CD4-positive, alpha-beta T cell treated with Interleukin-21 for 1 hour (primary cell): ENCODE data around the gene UPK3BL2.
"Not testable (repeated sequence)": the region's sequence is repeated elsewhere in the genome, so short reads cannot be mapped to it uniquely, and the experiment has no call there.

Experiments
- DNase-seq: peaks from one replicate; pipeline ENCODE4 v3.0.0-alpha.2; 2020

Gene UPK3BL2

DNA sequence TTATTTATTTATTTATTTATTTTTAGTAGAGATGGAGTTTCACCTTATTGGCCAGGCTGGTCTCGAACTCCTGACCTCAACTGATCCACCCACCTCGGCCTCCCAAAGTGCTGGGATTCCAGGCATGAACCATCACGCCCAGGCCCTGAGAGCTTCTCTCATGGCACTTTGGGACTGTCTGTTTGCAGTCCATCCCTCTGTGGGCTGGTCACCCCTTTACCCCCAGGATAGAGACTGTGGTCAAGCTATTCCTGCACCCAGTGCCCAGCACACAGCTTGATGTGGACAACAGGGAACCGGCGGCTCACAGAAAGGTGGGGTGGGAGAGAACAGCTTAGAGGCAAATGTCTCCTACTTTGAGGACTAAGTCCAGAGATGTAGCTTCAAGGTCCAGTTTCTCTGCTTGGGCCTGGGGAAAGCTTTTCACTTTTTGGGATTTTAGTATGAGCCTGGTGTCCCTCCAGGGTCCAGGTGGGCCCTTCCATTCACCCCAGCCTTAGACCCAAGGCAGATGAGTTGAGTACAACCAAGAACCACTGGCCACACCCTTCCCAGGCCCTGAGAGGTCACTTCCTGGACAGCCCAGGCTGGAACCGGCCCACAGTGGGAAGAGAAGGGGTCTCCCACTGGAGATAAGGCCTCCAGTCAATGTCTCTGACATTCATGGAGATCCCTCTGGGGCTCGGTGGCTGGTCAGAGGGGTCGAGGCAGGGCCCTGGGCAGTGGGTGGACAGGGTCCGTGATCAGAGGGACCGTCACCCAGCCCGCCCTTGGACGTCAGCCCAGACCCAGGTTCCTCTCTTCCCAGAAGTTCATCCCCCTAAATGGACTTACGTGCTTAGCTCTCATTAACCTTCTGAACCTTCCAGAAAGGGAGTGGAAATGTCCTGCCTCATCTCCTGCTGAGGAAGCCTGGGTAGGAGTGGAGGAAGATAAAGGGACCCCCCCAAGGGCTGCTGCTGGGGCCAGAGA is 15.4 kb downstream of the UPK3BL2 start:
- not testable (repeated sequence) for DNase-seq

DNA sequence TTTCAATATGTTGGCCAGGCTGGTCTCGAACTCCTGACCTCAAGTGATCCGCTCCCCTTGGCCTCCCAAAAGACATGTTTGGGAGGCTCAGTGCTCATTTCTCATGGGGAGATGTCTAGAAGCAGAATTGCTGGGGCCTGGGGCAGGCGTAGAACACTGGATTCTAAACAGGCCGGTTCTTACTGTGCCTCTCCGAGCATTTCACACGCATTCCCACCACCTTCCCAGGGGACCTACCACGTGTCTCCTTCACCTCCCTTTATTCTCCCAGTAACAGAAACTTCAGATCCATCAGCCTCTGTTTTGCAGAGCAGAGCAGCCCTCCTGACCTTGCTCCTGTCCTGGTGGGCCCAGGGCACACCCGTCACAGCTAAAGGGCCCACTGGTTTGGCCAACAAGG is 16.3 kb downstream of the UPK3BL2 start:
- DNase-seq: not testable (repeated sequence)

DNA sequence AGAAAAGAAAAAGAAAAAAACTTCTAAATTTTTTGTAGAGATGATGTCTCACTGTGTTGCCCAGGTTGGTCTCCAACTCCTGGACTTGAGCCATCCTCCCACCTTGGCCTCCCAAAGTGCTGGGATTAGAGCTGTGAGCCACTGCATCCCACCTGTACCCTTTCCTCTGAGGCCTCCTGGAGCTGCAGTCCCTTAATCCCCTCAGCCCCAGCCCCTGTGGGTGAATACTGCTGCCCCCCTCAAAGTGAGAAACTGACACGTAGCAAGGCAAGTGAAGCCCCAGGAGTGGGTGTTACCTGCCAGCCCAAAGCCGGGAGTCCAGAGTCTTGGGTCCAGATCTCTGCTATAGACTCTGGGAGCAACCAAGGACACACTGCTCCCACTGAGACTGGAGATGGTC is 18.7 kb downstream of the UPK3BL2 start:
- not testable (repeated sequence) for DNase-seq

DNA sequence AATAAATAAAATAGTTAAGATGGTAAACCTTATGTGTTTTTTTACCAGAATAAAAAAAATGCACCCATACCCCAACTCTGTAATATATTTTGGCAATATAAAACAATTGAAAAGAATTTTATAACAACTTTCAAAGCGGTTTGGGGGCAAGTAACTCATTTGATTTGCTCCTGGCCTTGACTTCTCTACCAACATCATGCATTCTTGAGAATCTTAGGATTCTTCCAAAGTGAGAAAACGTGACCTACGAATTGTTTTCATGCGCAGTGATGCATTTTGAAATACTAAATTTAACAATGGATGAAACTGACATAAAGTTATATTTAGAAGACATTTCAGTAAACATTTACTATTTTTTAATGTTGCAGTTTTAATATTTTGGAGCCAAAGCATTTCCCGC is 22.7 kb downstream of the UPK3BL2 start:
- DNase-seq: not testable (repeated sequence)

DNA sequence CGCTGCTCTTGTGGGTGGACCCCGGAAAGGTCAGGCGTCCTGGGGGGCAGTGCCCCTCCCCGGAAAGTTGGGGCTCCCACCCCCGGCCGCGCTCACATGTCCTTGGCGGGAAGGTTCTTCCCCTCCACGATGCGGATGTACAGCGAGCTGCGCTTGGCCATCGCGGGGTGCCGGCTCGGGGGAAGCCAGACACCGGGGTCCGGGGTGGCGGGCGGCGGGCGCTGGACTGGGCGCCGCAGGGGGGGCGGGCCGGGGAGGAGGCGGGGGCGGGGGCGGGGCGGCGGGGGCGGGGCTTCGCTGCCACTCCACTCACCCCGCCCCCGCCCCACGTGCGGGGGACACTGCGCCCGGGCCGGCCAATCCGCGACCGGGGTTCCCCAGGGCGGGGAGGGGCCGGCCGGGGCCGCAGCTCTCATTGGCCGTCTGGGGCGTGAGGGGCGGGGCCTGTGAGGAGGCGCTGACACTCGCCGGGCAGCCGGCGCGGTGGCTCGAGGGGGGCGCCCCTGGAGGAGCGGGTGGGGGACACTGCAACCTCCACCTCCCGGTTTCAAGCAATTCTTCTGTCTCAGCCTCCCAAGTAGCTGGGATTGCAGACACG is 25.8 kb downstream of the UPK3BL2 start, which contains the start of gene RASA4B:
RASA4B (minus strand) TSS at position 228 of the 598 bp plus-strand sequence; CDS start at position 161, 67 bp downstream.
- DNase-seq: peak; percentile 40

DNA sequence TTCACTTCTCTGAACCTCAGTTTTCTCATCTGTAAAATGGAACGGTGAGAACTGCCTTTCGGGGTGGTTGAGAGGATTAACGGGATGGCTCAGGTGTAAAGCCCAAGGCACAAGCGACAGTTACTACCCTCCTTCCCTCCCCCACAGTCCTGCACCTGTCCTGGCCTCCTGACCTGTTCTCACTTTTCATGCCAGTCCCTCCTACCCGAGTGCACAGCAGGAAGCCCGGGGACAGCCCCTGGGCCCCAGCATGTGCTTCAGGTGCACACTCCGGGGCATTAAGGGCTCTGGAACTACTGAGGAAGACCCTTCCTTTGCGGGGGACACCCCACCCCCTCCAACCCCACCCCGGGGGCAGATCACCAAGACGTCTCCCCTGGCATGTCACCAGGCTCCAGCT is 26.5 kb downstream of the UPK3BL2 start:
- not testable (repeated sequence) for DNase-seq

DNA sequence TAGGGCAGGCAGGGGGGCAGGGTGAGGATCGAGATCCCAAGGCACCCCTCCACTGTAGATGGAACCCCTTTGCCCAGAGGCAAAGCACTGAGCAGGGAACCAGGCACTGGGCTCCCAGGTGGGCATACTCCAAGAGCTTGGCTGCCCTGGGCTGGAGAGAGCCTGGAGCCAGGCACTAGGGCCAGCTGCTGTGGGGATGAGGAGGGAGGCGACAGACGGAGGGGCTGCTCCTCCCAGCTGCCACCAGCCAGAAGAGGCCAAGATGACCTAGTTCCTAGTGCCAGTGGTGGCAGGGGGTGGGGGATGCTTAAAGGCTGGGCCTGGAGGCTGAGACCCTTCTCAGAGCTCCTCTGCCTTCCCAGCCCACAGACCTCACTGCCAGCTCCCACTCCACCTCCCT is 27.6 kb downstream of the UPK3BL2 start:
- DNase-seq: not testable (repeated sequence)

DNA sequence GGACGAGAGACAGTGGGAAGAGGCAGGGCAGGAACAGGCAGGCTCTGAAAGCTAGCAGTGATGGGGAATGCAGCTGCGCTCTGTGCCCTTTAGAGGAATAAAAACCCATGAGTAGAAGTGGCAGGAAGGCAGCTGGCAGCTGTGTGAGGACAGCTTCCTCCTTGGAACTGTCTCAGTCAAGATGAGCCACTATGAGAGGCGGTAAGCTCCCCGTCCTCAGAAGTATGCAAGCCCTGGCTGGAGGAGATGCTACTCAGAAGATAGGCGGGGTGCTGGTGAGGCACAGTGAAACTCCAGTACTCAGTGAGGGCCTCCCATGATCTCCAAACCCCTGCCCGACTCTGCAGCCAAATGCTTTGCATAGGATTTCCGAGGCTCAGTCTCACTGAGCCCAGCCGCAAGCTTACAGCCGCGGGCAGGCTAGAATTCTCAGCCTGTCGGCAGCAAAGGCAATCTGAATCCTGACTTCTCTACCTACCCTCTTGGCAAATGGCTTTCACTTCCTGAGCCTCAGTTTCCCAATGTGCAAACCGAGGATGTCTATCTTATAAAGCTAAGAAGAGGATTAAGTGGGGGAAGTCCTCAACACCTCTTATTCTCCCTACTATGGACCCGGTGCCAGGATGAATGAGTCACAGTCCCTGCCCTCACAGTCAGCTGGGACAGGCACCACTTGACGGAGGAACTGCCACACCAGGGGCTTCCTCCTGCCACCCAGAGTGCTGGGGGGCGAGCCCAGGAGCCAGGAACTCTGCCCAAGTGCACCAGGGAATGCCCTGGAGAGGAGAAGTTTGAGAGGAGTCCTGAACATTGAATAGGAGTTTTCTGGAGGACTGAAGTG is 28.4 kb downstream of the UPK3BL2 start:
- not testable (repeated sequence) for DNase-seq

DNA sequence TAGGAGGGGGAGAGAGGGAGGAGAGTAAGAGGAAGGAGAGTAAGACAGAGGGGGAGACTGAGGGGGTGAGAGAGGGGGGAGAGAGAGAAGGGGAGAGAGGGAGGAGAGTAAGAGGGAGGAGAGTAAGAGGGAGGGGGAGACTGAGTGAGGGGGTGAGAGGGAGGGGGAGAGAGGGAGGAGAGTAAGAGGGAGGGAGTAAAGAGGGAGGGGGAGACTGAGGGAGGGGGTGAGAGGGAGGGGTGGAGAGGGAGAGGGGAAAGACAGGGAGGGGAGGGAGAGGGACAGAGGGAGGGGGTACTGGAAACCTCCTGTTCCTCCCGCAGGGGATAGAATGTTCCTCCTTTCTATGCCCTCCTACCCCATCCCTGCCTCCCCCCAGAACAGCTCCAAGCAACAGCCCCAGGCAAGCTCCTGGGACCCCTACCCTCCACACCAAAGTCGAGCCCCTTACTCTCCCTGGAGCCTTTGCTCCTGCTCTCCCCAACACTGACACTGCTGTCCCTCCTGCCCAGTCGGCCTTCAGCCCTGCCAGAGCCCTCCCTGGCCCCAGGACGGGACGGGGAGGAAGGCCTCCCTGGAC is 30.8 kb downstream of the UPK3BL2 start:
- peak; percentile 39 for DNase-seq

DNA sequence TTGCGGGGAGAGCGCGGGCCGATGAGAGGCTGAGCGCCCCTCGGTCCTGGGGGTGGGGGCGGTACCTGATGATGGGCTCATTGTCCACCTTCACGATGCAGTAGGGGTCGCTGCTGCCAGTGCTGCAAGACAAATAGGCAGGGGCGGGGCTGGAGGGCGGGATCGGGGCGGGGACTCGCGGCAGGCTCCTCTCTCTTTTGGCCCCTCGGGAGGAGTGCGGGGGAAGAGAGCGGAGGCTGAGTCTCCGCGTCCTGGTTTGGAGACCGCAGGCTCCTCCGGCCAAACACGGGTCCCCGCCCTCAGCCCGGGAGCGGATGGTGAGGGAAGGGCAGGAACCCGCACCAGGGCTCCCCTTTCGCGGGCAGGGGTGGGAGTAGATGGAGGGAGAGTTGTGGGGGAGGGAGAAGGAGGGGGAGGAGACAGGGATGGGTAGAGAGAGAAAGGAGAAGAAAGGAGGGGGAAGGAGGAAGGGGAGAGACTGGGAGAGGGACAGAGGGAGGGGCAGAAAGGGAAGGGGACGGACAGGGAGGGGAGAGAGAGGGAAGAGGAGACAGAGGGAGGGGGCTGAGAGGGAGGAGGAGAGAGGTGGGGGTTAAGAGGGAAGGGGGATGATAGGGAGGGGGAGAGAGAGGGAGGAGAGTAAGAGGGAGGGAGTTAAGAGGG is 31.5 kb downstream of the UPK3BL2 start:
- not testable (repeated sequence) for DNase-seq

DNA sequence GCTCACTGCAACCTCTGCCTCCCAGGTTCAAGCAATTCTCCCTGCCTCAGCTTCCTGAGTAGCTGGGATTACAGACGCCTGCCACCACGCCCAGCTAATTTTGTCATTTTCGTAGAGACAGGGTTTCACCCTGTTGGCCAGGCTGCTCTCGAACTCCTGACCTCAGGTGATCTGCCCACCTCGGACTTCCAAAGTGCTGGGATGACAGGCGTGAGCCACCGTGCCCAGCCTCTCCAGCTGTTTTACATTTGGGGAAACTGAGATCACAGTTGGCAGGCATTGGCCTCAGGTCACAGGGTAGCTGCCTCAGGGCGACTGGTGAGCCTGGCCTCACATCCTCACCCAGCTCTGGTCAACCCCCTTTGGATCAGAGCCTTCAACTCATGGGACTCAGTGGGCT is 32.9 kb downstream of the UPK3BL2 start:
- not testable (repeated sequence) for DNase-seq

DNA sequence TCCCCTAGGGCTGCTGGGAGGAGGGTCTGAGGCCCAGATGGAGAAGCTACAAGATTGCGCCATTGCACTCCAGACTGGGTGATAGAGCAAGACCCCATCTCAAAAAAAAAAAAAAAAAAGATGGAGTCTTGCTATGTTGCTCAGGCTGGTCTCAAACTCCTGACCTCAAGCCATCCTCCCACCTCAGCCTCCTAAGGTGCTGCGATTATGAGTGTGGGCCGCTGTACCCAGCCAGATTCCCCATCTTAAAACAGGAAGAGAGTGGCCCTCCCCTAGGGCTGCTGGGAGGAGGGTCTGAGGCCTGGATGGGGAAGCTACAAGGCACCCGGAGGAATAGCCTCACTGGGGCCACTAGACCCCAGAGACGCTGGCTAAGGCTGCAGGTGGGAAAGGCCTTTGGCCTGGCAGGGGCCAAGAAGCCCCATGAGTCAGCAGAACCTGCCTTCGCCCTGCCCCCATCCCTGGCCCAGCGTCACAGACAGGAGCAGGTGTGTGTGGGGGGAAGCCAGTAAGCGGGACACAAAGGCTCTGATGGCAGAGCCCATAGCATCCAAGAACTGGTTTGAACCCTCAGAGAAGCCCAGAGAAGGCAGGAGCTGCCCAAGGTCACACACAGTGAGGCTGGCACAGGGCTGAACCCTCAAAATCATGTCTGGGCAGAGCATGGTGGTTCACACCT is 35.9 kb downstream of the UPK3BL2 start:
- not testable (repeated sequence) for DNase-seq

DNA sequence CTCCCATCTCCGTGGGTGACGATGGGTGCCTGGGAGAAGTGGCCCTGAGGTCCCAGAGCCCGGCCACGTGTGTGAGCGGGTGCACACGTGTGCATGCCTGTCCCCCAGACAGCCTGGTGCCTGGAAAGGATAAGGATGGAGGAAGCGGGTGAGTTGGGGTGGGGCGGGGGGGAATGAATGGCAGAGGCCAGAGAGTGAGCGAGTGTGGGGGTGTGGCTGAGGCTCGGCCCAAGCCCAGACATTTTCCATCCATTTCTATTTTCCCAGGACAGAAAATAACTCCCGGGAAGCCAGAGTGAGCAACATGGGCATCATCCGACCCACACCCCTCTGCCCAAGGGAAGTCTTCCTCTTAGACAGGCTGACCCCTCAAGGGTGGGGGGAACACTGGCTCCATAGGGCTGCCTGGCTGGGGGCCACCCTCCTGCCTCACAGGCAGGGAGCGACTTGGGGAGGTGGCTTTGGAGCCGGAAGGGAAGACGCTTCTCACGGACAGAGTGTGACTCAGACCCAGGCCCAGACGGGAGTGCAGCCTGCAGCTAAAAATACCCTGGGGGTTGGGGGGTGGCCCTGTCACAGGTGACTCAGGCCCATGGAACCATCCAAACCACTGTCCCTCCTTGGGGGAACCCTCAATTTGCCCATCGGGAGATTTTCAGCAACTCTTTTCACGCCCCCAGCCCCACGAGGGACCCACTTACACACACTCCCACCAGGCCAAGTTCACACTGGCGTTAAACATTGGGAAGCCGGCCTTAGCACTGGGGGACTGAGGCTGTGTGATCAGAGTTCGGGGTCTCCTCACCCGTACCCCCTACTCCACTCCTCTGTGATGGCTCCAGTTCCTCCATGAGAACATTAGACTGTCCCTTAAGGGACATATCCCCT is 38.0 kb downstream of the UPK3BL2 start:
- not testable (repeated sequence) for DNase-seq

DNA sequence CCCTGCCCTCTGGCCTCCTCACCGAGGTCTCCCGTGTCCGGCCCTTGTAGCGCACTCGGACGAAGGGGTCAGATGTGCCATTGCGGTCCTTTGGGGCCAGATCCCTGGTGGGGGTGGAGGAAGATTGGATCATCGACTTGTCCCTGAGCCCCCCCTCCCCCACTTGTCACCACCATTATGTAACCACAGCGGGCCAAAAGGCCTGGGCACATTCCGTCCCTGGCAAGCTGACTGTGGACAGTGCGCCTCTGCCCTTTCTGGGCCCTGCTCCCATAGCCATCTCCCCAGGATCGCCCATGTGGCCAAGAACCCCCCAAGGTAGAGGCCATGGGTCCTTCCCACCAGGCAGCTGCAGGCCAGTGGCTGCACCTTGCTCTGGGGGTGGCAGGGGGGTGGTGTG is 40.4 kb downstream of the UPK3BL2 start:
- DNase-seq: not testable (repeated sequence)

DNA sequence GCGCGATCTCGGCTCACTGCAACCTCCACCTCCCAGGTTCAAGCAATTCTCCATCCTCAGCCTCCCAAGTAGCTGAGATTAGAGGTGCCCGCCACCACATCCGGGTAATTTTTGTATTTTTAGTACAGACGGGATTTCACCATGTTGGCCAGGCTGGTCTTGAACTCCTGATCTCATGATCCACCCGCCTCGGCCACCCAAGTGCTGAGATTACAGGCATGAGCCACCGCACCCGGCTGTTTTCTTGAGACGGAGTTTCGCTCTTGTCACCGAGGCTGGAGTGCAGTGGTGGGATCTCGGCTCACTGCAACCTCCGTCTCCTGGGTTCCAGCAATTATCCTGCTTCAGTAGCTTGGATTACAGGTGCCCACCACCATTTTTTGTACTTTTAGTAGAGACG is 45.2 kb downstream of the UPK3BL2 start:
- not testable (repeated sequence) for DNase-seq

DNA sequence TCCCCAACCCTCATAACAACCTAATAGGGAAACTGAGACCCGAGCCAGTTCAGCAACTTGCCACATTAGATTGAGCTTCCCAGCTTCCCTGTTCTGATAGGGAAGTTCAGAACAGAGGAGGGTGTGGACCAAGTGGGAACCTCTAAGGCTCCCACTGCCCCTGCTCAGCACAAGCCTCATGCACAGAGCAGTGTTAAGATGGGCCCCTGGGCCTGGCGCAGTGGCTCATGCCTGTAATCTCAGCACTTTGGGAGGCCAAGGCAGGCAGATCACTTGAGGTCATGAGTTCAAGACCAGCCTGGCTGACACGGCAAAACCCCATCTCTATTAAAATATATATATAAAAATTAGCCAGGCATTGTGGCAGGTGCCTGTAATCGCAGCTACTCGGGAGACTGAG is 46.2 kb downstream of the UPK3BL2 start:
- DNase-seq: not testable (repeated sequence)

DNA sequence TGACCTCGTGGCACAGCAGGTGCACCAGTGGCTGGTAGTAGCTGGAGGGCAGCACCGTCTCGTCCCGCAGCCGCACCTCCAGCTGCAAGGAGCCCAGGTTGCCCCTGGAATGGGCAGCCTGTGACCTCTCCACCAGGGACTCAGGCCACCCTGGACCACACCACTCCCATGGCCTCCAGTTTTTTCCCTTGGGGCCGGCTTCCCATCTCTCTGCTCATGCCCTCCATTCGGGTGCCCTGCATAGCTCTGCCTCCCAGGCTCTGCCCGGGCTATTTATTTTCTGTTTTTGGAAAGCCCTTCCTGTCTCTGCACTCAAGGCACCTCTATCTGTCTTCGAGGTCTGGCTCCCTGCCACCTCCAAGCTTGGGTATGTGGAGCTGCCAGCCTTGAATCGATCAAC is 46.6 kb downstream of the UPK3BL2 start:
- not testable (repeated sequence) for DNase-seq

DNA sequence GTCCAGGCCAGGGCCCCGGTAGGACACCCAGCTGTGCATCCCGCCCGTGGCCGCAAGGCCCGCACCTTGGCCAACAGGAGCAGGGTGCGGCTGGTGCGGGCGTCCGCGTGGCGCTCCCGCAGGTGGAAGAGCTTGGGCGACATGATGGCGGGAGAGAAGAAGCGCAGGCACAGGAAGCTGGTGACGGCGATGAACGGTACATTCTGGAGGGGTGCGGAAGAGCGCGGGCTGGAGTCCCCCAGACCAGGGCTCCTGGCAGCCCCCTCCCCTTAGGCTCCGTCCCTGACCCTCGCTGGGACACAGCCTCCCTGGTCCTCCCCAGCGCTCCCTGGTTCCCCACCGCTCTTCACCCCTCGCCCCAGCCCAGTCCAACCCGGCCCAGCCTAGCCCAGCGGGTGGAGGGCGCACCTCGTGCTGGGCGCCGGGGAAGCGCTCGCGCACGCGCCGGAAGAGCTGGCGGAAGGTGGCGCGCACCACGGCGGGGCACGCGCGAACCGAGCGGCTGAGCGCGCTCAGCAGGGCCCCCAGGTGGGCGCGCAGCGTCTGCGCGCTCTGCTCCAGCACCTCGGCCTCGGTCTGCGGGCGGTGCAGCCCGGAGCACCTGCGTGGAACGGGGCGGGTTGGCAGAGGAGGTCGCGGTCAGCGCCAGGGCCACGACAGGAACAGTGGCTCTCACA is 48.9 kb downstream of the UPK3BL2 start:
- DNase-seq: not testable (repeated sequence)

DNA sequence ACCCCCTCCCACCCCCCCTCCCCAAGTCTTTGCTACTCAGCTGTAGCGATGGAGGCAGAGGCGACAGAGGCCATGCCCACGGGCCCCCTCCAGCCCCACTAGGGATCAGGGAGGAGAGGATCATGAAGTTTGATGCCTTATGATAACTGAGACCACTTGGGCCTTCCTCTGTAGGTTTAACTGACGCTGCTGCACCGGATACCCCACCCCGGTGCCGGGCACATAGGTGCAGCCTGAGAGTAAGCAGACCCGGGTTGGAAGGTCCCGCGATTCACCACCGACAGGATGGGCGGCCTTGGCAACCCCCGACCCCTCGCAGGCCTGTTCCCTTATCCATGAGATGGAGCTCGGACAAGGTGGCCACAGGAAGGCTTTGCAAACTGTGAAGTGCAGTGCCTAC is 49.5 kb downstream of the UPK3BL2 start:
- peak; percentile 38 for DNase-seq
